HG03103 (cell line): Measurements from ENCODE around the gene ORAI1.
"Not testable (repeated sequence)": the region's sequence is repeated elsewhere in the genome, so short reads cannot be mapped to it uniquely, and the experiment has no call there.

Source experiments
- ATAC-seq: cut with Tn5 transposase; IDR thresholded peaks from one replicate; pipeline ENCODE4 v1.9.1; 2021; ENCODE audit warnings: low read depth; ENCODE audit not compliant: unreplicated experiment

The ORAI1 gene

DNA sequence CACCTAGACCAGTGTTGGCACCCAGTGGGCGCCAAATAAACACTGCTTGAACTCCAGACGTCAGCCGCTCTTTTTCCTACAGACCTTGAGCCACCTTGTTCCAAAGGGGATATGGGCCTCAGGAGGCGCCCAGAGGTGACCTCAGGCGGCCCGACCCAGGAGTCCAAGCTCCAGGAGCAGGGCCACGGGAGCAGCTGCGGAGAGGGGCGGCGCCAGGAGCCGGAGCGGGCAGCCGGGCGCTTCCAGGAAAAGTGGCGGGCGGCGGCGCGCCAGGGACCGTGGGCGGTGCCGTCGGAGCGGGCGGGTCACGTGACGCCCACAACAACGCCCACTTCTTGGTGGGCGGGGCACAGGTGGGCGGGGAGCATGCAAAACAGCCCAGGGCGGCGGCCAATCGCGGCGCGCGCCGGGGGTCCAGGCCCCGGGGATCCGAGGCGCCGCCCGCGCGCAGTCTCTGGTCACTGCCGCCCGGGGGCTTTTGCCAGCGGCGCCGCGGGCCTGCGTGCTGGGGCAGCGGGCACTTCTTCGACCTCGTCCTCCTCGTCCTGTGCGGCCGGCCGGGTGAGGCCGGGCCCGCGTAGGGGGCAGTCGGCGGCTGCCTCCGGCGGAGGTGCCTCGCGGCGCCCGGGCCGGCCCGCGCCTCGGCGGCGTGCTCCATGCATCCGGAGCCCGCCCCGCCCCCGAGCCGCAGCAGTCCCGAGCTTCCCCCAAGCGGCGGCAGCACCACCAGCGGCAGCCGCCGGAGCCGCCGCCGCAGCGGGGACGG lies at the start of gene ORAI1:
TSS of gene ORAI1 (plus strand) at position 444 of the 766 bp plus-strand sequence.
- ATAC-seq, result peak; percentile 57

DNA sequence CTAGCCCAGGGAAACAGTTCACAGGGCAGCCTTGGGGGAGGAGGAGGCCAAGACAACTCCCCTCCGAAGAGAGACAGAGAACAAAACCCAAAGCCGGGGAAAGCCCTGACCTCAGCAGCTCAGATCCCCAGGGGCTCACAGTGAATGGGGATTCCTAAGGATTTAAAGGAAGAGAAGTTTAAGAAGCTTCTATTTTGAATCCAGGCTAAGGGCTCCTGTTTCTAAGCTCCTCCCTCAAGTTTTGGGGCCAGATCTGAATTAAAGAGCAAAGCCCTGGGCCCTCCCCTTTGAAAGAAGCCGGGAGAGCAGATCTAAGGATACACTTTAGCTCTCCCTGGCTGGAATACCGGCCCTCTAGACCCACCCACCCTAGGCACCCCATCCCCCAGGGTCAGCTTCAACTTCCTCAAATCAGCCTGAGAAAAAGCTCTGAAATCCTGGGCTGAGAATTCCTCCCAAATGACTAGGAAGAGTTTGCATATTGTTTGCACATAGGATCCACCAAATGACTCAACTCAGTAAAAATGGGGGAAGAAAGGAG lies 49.4 kb upstream of the ORAI1 start:
- no peak for ATAC-seq

DNA sequence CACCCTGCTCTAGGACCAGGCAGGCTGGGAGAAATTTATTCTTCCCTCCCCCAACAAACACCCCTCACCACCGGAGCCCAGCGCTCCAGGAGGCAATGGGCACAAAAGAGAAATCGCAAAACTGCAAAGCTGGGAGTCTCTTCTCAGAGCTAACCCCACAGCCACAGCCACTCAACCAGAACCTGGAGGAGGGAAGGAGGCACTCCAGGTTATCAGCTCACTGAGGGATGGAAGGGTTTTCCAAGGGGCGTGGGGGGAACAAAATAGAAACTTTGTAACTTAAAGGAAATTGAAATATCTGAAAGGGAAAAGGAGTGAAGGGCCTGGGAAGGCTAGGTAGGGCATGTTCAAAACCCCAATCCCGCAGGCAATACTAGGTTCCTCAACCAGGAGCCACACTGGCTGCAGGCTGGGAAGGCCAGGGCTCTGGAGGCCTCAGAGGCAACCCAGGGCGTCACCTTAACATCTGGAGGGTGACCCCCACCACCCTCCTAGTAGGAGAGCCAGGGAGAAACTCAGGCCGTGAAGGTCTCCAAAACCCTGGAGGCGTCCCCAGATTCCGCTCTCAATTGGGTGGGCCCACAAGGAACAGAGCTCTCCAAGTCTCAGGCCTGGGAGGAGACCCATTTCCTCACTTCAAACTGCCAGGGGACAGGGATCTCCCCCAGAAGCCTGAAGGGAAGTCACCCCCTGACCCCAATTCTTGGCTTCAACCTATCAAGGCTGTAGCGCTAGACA lies 48.7 kb upstream of the ORAI1 start:
- ATAC-seq, result no peak

DNA sequence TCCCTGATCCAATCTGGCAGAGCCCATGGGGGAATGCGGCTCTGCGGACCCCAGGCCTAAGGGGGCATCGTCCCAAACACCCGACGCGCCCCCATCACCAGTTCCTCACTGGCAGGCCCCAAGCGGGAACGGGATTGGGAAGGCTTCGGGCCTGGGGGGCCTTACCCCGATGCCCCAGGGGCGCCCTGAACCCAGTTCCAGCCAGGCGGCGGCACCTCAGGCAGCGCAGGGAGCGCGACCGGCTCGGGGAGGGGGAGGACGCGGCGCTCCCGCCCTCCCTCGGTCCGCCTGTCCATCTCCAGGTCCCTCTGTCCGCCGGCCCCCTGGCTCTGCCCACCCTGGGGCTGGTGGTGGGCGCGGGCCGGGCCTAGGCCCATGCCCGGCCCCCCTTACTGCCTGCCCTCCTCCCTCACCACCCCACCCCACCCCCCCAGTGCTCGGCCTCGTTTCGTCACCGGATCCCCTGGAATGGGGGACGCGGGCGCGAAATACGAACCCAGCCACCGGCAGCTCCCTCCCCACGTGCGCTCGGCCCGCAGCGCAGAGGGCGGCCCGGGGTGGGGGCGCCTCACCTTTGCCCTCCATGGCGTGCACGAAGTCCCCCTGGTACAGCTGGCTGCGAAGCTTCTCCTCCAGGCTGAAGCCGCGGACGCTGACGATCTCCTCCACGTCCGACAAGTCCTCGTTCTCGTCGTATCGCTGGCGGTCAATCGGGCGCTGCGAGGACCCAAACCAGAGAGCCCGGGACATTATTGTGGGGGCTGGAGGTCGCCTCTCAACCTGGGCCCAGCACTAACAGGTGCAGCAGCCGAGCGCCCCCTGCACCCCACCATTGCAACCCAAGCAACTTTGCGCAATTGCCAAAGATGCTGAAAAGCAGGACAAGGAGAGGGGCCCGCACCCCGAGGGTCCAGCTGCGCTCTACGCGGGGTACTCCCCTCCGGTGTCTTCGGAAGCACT lies 47.8 kb upstream of the ORAI1 start:
- ATAC-seq, result no peak

DNA sequence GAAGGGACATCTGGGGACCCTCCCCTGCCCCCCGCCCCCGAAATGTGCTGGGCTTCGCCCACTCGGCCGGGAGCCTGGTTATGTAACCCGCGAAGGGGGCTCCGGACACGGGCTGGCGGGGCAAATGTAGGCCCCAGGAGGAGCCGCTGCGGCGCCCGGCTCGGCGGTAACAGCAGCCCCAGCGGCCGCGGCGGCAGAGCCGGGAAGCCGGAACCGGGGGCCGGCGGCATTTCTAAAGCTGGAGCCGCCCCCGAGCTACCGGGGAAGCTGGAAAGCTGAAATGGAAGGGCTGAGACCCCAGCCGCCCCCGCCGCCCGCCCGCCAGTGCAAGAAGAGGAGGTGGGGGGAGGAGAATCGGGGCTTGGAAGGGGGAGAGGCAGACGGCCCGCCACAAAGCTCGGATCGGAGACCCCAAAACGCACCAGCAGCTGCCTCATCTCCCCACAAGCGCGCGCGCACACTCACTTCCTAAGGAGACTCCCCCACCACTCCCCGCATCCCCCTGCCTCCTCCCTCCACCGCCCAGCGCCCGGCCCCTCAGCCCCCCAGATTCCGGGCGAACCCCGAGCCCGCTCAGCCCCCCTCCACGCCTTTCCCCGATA lies 47.0 kb upstream of the ORAI1 start:
- no peak for ATAC-seq

DNA sequence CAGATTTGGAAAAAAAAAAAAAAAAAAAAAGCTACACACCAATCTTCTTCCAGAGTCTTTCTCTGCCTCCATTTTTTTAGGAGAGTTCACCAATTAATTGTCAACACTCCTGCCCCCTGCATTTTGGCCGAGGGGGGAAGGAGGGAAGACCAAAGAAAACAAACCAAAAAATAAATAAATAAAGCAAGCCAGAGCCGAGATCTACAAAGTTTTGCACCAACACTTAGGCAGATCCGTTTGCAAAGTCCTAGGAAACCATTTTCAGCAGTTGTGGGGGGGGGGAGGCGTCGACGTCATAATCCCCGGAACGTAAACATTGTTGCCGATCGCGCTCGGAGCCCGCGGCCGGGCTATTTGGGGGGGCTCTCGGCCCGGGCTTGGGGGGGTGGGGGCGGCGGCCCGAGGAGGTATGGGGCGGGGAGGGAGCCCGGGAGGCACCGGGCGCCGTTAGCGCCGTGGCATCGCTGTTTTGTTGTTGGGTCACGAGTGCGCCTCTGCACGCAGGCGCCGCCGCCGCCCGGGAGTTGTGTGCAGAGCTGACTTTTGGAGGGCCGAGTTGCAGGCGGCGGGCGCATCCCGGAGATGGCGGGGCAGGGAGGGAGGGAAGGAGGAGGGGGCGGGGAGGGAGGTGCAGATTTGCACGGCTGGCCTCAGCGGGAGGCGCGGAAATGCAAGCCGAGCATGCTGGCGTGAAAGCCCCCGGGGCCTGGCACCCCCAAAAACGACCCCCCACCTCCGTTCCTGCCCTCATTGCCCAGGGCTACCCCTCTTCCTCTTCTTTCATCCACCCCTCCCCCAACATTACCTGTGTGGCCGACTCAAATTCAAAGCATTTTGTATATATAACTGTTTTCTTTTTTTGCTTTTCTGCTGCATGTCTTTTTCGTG lies 46.1 kb upstream of the ORAI1 start:
- ATAC-seq, result no peak

DNA sequence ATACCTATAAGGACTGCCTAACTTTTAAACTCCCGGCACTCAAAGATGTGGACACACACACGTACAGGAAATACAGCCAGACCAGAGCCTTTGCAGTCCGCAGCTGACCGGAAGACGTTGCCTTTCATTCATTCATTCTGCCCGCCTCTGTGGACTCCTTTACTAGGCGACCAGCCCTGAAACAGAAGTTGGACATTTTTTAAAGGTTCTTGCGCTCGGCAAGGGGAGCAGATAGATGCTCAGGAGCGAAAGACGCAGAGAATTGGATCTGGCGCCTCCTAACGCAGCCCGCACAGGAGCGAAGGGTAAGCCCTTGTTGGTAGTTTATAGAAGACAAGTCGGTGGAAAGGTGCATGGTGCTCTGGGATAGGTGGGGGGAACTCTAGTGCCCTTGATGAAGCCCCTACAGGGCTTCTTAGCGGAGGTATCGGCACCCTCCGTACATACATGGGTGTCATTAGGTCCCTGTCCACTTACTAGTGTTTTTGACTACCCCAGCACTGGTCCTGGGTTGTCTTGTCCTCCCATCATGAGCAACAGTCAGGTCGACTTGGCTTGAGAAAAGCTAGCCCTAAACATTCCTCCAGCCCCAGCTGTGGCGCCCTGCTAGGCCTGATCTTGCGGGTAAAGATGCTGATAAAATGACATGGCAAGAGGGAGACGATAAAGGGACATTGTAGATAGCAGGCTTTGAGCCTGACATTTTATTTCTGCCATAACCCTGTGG lies 45.2 kb upstream of the ORAI1 start, which contains the start of gene KDM2B:
TSS of gene KDM2B (minus strand) at position 65 of the 727 bp plus-strand sequence. CDS start 112 bp downstream, outside the sequence.
- no peak for ATAC-seq

DNA sequence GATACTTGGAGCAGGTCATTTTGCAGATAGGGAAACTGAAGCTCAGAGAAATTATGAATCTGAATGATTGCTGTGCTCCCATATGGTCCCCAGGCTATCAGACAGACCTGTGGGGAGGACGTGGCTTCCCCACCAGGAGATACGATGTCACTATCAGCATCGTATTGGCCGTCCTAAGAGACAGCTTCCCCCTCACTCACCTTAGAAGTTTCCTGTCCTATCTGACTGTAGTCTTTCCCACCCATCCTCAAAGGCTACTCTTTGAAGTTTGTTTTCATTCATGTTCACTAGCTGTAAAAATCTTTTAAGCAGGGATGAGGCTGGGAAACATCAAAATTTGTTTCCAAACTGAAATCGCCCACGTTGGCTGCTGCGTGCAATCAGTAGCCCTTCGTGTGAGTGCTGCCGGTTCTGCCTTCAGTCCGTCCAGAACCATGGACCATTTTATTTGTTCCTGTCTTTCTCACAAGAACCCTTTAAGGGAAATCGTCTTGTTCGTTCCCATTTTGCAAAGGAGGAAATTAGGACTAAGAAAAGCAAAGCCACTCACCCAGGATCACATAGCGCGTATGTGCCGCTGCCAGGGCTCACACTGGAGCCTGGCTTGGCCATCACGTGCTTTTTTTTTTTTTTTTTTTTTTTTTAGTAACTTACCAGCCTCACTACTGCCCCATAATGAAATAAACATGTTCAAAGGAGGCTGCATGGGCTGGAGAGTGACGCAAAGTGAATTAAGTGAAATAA lies 44.5 kb upstream of the ORAI1 start:
- ATAC-seq, result no peak

DNA sequence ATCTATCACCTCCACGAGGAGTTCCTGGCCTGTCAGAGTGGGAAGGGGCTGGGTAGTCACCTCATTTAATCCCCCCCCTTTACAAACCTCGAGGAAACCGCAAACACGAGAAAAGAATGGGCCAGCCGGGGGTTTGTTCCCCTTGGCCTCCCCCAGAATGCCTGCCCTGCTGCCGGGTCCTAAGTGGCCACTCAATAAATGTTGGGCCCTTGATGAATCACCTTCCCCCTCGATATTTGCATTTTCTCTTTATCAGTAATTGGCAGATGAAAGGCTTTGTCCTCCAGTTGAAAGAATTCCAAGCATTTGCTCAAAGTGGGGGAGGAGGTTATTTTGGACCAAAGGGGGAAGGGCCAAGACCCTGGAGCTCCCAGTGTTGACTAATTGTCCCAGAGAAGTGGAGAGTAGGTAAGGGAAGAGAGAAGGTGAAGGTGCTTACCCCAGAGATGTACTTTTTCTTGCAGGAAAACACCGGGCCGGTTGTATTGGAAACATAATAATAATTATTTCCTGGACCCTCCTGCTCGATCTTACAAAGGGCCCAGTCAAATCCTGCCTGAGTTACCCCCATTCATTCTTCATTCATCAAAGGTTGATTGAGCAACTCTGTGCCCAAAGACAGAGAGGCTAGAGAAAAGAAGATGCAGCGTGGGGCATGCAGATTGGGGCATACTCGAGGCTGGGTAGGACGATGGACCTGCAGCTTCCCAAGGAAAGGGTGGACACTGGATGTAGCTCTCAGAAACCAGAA lies 43.6 kb upstream of the ORAI1 start:
- no peak for ATAC-seq

DNA sequence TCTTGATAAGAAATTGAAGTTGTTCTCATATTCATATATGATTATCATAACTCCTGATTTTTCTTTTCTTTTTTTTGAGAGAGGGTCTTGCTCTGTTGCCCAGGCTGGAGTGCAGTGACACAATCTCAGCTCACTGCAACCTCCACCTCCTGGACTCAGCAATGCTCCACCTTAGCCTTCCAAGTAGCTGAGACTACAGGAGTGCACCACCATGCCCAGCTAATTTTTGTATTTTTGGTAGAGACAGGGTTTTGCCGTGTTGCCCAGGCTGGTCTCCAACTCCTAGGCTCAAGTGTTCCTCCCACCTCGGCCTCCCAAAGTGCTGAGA lies 43.0 kb upstream of the ORAI1 start:
- not testable (repeated sequence) for ATAC-seq

DNA sequence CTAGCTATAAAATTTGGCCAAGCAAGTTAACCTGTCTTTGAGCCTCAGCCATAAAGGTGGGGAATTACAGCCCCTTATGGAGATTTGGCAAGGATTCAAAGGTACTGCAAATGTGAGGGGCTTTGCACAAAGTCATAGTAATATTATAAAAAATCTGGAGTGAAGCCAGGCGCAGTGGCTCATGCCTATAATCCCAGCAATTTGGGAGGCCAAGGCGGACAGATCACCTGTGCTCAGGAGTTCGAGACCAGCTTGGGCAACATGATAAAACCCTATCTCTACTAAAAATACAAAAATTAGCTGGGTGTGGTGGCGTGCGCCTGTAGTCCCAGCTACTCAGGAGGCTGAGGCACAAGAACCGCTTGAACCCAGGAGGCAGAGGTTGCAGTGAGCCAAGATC lies 41.4 kb upstream of the ORAI1 start:
- ATAC-seq, result not testable (repeated sequence)

DNA sequence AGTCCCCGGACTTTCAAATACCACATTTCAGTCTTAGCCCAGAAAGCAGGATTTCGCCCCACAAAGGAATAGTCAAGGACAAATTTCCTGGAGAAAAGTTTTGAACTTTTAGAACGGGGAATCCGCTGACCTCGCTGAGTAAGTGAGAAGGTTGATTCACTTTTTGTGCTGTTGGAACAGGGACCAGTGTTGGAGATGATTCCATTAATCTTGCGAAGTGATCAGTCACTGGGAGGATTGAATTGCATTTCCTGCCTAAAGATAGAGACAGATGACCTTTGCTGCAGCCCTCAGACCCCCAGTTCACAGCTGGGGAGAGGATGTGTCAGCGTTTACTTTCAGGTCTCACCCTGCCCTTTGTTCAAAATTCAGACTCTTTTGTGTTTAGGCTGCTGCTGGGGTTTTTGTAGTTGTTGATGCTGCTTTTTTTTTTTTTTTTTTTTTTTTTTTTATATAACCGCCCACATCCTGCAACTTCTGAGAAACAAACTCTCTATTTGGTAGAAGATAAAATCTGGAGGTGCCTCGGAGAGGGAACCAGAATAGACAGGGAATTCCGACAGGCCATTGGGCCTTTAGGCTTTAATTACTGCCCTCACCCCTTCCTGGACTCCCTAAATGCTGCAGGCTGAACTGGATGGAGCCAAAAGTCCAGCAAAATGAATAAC lies 35.7 kb upstream of the ORAI1 start:
- peak; percentile 45 for ATAC-seq

DNA sequence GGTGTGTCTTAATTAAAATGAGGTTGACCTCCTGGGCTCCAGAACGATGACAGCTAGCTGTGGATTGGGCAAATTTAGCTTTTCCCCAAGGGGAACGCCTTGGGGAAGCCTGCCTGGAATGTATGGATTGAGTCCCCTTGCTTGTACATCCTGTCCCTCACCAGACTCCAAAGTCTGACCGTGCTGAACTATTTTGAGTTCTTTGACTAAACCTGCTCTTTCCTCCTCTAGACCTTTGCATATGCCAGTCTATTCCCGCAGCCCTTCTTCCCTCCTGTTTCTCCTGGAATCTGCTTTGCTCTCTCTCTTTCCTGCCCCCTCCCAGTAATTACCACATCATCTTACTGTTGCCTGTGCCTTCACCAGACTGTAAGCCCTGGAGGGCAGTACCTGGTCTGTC lies 34.0 kb upstream of the ORAI1 start:
- ATAC-seq, result no peak

DNA sequence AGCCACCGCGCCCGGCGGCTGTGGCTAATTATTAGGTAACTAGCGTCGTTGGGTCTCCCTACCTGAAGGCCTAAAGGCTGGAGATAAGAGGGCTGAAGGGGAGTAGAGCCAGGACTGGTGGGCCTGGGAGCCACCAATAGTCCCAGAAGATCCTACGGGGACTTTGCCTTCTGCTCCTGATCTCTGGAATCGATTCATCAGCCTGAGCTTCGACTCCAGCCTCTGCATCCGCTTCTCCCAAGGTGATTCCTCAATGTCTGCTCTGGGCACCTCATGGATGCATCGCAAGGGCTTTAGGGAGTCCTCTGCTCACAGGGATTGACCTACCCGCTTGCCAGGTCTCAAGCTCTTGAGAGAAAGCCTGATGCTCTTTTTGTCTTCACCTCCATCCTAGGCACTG lies 30.8 kb upstream of the ORAI1 start:
- no peak for ATAC-seq

DNA sequence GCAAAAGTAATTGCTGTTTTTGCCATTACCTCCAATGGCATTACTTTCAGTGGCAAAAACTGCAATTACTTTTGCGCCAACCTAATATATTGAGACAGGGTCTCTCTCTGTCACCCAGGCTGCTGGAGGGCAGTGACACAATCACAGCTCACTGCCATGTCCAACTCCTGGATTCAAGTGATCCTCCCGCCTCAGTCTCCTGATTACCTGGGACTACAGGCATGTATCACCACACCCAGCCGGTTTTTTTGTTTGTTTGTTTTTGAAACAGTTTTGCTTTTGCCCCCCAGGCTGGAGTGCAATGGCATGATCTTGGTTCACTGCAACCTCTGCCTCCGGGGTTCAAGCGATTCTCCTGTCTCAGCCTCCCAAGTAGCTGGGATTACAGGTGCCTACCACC lies 29.8 kb upstream of the ORAI1 start:
- no peak for ATAC-seq

DNA sequence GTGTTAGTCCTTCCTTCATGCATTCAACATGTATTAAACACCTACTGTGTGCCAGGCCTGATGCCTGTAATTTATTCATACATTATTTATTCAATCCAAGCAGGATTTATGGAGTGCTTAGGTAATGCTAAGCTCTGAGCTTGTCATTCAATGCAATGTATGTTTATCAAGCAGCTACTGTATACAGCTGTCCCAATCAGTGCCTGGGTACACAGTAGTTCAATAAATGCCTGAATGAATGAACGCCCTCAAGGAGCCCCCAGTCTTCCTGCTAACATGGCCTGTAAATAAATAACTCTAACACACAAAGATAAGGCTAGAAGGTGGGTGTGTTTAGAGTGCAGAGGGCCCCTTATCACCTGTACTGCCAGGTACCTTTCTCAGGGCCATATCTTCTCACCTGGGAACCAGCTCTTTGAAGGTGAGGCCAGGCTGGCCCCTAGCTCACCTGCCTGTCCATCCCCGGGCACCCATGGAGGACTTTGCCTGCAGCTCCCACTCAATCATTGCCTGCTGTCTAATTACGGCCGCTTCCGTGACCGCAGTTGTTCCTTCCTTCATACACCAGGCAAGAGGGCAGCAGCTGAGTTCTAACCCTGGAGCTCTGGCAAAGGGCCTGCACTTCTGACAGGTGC lies 25.5 kb upstream of the ORAI1 start:
- ATAC-seq, result no peak
